Measurements from ENCODE around the gene SLC22A23.

Gene SLC22A23

DNA sequence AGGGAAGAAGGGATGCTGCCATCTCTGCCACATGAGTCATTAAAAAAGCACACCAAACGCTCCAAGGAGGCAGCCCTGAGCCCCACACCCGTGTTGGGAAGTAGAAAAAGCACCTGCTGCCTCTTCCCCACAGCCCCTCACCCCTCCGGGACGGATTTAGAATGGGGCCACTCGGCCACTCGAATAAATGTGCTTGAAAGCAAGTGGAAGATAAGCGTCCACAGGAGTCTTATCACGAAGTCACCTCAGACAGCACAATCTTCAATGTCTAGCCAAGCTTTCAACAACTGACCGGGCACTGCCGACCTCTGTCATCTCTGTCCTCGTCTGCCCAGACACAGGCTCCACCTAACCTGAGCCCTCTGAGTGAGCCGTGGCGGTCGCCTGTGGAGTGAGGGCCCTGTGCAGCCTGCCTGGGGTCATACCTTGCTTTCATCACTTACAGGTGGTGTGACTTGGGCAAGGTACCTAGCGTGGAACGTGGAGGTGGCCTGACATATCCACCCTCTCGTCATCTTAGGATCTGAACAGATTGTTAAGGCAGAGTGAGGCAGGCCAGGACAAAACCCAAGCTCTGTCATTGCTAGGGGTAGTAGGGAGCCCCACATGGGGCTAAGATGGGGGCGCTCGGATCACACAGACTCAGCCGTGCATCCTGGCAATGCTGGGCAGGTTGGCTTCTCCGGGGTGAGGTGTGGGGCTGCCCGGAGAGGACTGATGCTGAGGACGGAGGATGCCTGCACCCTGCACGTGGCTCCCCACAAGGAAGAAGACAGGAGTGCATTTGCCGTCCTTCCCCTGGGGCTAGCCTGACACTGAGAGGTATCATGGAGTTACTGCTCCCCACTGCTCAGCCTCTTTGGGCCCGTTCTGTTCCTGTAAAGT lies 163.3 kb downstream of the SLC22A23 start:
- no peak for DNase-seq

DNA sequence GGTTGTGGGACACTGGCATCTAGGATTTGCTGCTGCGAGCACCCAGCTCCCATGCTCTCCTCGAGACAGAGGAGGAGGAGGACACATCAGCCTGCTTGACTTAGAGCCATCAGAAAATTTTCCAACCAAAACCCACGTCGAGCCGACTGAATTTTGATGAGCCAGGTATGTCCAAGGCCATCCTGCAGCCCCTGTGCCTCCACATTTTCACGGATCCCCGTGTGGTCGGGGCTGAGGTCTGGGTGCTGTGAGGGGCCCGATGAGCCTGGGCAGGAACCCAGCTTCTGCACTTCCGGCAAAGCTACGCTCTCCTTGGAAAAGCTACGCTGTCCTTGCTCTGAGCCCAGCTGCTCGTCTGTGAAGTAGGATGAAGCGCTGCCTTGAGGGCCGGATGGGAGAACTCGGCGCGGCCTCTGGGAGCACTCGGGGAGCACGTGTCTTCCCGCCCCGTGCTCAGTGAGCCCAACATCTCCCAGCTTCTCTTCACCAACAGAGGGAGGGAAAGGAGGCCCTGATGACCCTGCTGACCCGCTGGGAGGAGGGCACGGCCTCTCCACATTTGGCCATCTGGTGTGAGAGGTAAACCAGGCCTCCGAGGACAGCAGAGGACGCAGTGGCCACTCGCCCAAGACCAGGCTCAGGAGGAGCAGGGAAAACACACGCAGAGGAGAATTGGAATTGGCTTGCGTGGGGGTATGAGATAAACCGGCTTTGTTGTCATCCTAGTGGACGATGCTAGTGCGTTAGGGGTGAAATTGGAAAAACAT lies 164.2 kb downstream of the SLC22A23 start:
- DNase-seq = no peak

DNA sequence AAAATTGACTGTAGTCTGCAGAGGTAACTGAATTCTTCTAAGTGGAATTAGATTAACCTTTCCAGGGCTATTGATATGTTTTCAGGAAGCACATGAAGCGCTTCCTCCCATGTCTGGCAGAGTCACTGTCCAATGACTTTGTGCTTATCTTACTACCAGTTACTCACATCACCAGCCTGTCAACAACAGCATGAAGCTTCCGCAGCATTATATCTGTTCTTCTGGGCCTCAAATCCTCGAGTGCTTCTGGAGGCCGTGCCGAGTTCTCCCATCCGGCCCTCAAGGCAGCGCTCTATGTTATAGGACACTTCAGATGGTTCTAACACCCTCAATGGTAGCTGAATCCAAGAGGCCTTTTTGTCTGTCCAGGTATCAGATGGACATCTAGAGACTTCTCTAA lies 164.9 kb downstream of the SLC22A23 start:
- no peak for DNase-seq

DNA sequence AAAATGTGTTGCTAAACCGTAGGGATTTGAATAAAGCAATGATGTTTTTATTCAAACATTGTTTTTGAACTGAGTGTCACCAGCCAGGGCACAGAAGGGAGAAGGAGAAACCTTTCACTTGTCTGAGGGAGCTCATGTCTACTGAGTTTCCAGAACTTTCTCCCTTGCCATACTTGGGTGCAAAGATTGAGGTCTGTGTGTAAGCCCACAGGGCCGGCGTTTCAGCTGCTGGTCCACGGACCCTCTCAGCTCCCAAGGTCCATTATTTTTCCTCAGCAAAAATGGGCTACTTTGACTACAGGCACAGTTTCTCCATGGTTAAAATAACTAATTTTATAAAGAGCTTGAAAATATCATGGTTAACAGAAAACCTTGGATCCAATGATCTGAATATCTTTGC lies 165.5 kb downstream of the SLC22A23 start:
- no peak for DNase-seq

DNA sequence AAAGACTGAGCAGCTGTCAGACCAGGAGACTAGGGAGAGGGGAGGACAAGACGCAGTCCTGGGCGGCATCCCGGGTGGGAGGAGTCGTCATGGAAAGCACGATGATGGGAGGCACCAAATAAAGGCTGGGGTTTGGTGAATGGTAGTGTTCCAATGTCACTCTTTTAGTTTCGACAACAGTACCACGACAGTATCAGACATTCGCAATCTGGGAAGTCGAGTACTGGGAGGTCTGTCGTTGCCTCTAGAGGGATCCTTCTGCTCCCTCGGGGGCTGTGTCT lies 166.0 kb downstream of the SLC22A23 start:
- DNase-seq = no peak

DNA sequence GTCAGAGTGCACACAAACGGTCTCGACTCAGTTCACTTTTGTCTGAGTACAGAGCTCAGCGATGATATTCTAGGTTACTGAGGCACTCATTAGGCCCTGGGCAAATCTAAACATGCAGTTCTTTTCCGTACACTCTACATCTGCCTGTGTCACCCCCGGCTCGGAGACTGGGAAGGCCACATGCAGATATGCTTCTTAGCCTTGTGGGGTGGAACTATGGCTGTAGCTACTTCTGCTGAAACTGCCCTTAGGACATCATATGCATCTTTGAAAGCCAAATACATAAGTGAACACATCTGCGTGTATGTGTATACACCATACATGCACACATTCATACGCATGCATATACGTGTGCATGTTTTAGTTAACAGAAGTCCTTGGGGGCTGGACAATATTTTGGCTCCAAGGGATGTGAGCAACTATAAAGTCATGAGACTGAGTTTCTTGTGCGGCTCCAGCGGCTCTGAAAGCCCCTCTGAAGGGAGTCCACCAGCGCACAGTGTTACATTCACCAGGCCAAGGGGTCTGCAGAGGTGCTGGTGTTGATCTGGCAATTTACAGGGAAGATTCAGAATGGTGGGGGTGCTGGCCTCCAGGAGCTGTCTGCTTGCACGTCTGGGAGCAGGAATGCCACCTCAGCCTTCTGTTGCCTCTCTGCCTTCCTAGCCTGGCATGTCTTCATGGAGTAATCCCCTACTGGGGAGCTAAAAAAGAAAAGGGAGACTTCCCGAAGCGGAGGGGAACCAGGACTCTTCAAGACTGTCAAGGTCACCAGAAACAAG lies 166.5 kb downstream of the SLC22A23 start:
- DNase-seq = no peak

DNA sequence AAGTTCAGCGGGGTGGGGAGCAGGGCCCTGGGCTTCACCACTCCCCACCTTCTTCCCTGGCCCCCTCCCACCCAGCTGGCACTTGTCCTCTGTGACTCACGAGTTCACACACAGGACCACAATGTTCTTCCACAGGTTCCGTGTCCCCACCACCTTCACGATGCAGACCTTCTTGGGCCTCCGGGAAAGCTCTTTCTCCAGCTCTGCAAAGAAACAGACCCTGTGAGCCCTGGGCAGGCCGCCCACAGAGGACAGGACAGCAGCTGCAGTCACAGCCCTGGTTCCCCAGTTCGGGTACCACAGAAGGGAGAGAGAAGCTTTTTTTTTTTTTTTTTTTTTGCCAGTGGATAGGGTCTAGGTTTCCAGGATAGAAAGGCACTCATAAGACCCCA lies 167.2 kb downstream of the SLC22A23 start:
- no peak for DNase-seq

DNA sequence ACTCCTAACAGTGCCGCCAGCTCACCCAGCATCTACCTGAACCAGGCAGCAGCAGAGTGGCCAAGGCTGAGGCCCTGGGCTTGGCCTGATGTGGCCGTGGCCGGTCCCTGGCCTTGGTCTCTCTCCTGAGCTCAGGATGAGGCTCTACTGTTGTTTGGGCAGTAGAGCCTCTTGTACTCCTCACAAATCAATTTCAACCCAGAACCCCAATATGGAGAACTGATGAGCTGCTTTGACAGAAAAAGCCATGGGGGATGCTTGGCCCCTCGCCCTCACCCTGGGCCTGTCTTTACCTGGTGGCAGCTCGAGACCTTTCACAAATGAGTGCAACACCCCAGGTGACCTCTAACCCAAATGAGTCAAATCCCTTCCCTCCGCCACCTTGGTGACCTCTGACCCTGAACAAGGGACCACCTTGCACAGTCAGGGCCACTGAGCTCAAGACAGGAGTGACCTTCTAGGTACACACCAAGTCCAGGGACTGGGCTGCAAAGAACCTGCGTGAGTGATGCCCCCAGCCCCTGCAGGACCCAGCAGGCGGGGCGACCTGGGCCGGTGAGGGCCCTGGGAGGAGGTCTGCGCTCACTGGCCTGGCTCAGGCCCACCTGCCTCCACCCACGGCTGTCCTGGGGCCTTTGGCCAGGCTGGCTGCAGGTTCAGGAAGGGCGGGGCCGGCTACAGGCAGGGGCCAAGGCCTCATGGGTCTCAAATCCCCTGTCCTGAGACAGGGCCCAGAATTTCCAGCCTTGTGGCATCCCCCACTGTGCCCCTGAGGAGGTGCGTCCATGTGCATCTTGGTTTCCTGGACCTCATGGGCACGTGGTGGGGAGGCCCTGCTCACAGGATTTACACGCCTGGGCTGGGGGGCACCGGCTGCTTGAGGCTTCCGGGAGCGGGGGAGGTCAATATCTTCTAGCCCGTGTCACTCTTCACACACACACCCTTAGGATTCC lies 167.9 kb downstream of the SLC22A23 start:
- DNase-seq = no peak

DNA sequence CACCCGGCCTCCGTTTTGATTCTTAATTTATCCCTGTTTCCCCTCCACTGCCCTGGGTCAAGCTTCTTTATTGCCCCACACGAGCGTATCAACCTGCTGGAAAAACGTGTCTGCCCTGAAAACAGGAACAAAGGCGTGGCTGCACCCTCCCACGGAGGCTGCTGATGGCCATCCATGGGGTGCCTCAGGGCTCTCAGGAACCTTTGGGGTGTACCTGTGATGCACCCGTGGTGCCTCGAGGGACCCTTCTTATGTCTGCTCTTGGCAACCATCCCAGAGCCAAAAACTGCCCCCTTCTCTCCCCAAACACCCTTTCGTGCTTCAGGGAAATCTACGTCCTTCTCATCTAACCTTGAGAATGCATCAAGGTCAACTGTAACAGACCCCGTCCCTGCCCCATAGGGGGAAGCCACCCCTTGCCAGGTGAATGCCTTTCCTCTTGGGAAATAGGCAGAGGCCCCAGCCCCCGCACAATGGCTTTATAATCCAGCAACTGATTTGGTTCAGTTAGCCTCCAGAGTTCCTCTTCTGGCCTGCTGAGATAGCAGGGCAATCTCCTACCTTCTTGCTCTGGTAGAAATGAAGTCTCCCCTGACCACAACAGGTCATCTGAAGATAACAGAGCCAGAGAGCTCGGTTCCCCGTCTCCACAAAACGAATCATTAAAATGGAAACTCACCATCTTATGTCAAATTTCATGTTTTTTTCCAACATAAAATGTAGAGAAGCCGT lies 168.7 kb downstream of the SLC22A23 start:
- DNase-seq = no peak

DNA sequence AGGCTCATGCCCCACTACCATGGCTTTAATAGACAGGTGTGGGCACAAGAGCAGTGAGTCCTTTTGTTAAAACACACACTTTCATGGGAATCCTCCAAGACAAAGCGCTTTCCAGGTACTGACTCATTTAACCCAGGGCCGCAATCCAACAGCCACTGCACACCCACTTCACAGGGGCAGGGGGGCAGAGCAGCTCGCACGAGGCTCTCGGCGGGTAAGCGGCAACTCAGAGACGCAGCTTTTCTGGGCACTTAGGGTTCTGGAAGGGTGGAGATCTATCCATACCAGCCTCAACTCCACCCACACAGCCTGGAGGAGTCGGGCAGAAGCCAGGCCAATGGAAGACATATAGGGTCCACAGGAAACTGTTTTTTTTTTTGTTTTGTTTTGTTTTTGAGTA lies 169.5 kb downstream of the SLC22A23 start:
- DNase-seq = no peak

DNA sequence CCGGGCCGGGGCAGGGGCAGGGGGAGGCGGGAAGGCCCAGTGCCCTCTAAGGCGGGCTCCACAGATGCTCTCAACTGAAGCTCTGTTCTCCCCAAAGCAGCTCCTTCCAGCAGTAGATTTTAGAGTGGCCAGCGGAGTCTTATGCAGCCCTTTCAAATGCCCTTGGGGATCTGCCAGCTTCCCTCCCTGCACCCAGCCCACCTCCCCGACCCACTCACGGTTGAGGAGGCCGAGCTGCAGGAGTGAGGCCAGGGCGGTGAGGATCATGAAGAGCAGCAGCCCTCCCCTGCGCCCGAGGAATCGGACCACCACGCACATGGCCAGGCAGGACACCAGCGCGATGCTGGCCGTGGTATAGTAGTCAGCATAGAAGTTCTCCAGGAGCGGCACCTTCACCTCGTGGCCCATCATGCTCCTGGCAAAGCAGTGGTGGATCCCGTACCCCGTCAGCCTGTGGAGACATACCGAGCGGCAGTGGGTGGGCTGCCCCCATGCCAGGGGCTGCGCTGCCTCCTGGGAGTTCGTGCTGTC lies 170.1 kb downstream of the SLC22A23 start:
- no peak for DNase-seq

DNA sequence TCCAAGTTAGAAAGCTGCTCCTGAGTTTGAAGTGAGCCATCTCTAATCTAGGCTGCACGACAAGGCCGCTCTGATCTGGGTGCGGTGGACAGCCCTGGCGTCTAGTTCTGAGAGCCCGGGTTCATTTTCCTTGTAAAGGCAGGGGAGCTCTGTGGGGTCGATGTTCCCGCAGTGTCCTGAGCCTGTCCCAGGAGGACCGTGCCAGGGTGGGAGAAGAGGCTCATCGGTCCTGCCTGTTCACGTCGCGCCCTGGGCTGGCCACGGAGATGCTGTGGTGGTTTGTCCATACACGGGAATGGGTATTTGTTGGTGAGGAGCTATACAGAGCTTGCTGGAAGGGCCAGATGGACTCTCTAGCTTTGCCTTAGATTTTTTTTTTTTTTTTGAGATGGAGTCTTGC lies 171.1 kb downstream of the SLC22A23 start:
- DNase-seq = no peak

DNA sequence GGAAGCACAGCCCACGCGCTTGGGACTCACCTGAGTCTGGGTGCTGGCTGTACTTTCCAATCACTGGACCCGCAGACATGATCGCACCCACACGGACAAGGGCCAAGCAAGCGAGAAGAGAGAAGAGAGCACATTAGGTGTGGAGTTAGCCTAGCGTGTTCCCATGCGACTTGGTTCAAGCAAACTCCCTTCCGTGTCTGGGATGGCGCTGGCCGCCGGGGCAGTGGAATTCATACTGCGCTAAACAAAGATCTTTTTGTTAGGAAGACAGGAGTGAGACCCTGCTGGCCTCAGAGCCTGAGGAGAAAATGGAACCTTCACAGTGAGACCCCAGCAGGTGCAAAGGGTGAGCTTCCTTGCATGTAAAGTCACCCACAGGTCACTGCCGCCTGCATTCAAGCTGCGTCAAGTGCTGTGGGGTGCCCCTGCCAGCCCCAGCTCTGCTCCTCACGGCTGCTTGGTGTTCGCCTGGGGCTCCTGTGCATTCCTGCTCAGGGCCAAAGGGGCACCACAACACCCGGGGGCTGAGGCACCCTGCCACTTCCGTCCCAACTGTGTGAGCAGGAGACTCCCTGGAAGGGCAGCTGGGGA lies 171.7 kb downstream of the SLC22A23 start:
- DNase-seq = no peak

DNA sequence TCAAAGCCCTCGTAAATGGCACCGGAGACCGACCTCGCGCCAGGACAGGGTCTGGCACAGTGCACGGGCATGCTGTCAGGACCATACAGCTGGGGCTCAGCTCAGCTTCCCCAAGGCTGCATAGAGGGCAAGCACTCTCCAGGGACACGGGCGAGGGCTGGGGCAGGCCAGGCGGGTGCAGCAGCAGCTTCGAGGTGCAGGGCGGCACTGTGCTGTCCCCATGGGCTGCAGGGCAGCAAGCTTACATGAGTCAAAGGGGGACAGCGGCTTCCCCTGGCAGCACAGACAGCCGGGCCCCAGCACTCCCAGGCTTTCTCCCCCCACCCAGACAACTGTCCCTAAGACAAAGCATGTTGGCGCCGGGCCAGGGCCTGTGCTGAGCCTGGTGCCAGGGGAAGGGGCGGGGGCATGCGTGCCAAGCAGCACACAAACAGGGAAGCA lies 172.4 kb downstream of the SLC22A23 start:
- DNase-seq = no peak

DNA sequence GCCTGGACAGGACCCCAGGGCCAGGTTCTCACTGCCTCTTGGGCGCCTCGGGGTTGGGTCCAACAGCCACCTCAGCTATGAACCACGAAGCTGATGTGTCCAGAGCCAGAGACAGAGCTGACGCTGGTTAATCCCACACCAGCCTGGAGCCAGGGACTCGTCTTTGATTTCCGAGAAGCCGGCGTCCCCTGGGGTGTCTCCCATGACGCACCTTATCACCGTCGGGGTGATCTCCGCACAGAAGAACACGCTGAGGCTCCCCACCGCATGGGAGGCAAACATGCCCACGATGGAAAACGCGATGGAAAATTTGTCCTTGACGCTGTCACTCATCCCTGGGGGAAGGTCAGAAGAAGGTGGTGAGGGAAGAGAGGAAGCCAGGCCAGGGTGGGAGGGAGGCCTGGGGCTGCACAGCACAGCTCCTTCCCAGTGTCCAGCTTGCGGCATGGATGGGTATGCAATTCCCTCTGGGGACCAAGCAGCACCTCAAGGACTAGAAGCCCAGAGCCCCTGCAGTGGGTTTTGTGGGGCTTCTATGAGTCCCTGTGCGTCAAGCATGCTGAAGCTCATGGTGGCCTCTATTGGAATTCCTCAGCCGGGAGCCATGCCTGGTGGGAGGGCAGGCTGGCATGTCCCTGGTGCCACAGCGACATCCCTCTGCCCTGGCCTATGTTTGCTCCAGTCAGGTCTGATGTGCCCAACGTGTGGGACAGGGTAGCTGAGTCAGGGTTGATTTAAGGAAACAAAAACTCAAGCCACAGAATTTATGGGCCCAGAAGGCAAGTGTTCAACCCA lies 173.0 kb downstream of the SLC22A23 start:
- DNase-seq = no peak

DNA sequence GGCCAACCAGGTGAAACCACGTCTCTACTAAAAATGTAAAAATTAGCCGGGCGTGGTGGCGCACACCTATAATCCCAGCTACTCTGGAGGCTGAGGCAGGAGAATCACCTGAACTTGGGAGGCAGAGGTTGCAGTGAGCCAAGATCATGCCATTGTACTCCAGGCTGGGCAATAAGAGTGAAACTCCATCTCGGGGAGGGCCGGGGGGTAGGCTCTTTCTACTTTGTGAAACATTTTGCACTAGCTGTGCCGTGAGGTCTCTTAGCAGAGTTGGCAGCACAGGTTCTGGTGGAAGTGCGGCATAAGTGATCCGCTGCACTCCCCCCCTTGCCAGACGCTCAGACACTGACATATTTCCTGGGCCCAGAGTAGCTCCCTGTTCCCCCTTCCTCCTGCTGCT lies 173.6 kb downstream of the SLC22A23 start:
- no peak for DNase-seq

DNA sequence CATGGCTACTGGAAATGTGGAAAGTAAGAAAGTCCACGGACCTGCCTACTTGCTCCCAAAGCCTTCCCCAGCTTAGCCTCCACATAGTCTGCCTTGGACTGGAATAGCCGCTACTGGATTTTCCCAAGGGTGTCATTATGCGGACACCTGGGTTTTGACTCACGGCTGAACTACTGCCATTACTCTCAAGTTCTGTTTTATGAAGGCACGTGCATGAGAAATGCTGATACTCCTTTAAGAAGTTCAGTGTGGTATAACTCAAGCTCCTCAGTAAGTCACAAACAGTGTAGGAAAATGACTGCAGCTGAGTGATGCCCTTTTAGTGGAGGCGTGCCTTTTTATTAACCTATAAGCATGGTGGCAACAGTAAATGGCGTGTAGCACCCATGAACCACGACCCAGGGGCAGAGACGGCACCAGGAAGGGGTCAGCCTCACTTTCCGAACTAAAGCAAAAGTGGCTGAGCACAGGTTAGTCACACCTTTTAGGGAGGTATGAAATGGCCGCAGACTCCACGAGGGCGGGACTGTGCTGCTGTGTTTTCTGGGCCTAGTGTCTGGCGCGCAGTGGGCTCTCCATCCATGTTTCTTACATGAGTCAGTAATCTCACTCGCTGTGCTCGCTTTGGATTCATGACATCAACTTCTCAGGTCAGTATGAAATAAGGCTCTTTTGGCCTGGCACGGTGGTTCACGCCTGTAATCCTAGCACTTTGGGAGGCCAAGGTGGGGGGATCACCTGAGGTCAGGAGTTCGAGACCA lies 174.2 kb downstream of the SLC22A23 start:
- no peak for DNase-seq

DNA sequence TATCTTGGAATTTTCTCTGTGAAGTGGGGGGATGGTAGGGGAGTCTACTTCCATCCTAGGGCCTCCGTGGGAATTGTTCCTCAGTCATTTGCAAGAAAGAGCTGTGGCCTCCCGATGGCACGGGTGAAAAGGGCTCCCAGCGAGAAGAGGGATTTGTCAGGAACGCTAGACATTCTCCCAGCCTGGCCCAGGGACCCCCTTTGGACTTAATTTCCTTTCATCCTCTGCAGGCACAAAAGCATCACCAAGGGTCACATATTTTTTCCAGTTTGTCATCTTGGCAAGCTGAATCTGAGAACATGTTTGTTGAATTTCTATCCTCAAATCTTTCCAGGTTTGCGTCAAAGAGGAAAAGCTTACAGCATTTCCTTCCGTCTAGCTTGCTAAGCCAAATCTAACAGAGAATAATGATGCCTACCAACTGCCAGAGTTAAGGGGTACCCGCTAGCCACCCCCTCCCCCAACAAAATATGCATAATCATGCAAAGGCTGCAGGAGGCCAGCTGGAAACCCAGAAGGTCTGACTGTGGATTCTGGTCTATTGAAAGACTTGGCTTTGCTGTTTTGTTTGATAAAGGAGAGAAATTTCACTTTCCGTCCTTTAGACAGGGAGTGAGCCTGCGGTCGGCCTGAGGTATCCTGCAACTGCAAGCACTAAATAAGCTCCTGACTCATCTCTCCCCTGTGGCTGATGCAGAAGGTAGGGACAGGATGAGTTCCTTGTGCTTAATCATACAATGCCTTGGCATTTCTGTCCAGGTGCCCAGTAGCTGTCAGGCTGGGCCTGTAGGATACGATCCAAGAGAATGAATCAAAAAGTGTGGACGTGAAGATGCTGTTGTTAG lies 175.0 kb downstream of the SLC22A23 start:
- no peak for DNase-seq

All from NCI-H748 treated with DMSO at 0.1 percent for 48 hours (cell line).